Stimulated activated CD8-positive, alpha-beta memory T cell treated with anti-CD3 and anti-CD28 coated beads, Interleukin-7, amount 100 ng/mL, for 4 hours (primary cell): ENCODE results near the gene TMEM74B.
"Not testable (repeated sequence)": the region's sequence is repeated elsewhere in the genome, so short reads cannot be mapped to it uniquely, and the experiment has no call there.

Experiments
- DNase-seq, 2 donors: peaks; one replicate each; pipeline ENCODE4 v3.0.0-alpha.2; 2020; ENCODE audit warnings: low read depth in 2 of 2

The TMEM74B gene

GRCh38 chr20:1184638-1185315, at the start of gene TMEM74B:
Gene TMEM74B (minus strand): TSS chr20:1184981. CDS start chr20:1183801, 1,180 bp downstream.
- DNase-seq: no peak

GRCh38 chr20:1232286-1233111, 47.7 kb upstream of the TMEM74B start:
- no peak for DNase-seq

GRCh38 chr20:1229541-1229940, 44.8 kb upstream of the TMEM74B start:
- DNase-seq: no peak

DNA sequence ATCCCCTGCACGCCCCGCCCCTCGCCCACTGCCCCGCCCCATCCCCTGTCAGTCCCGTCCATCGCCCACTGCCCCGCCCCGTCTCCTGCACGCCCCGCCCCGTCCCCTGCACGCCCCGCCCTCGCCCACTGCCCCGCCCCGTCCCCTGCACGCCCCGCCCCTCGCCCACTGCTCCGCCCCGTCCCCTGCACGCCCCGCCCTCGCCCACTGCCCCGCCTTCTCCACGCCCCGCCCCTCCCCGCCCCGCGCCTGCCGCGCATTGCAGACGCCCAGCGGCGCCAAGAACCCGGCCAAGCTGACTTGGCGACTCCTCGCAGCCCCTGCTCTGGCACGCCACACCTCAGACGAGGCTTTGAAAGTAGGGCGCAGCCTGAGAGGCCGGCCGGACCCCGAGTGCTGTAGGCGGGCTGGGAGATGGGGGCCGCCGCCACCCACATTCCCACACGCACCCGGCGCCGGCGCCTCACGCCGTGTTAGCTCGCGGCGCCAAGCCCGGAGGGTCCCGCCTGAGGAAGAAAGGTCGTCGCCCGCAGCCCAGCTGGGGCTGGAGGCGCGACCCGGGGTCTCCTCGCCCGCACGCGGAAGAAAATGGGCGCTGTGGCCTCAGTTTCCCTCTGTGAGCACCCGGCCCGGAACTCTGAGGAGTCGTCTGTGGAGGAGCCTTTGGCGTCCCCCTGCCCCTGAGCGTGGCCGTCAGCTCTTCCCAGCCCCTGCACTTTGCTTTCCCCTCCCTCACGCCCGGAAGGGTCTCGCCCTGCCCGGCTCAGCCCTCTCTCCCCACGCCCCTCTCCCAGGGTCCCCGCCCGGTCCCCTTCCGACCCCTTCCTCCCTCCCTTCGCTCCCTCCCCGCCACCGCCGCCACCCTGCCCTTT, 41.2 kb upstream of the TMEM74B start, which contains the start of gene RAD21L1:
Gene RAD21L1, plus strand, starts transcription at position 262 of the 872 bp plus-strand sequence. CDS start 2,410 bp downstream, outside the sequence.
- peak; percentile 62 to 69 for DNase-seq

GRCh38 chr20:1225263-1225782, 40.5 kb upstream of the TMEM74B start:
- no peak for DNase-seq

GRCh38 chr20:1224205-1224890, 39.6 kb upstream of the TMEM74B start:
- no peak for DNase-seq

DNA sequence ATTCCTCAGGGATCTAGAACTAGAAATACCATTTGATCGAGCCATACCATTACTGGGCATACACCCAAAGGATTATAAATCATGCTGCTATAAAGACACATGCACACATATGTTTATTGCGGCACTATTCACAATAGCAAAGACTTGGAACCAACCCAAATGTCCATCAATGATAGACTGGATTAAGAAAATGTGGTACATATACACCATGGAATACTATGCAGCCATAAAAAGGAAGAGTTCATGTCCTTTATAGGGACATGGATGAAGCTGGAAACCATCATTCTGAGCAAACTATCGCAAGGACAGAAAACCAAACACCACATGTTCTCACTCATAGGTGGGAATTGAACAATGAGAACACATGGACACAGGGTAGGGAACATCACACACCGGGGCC, 38.0 kb upstream of the TMEM74B start:
- DNase-seq: not testable (repeated sequence)

GRCh38 chr20:1216527-1217427, 32.0 kb upstream of the TMEM74B start:
- DNase-seq: not testable (repeated sequence)

DNA sequence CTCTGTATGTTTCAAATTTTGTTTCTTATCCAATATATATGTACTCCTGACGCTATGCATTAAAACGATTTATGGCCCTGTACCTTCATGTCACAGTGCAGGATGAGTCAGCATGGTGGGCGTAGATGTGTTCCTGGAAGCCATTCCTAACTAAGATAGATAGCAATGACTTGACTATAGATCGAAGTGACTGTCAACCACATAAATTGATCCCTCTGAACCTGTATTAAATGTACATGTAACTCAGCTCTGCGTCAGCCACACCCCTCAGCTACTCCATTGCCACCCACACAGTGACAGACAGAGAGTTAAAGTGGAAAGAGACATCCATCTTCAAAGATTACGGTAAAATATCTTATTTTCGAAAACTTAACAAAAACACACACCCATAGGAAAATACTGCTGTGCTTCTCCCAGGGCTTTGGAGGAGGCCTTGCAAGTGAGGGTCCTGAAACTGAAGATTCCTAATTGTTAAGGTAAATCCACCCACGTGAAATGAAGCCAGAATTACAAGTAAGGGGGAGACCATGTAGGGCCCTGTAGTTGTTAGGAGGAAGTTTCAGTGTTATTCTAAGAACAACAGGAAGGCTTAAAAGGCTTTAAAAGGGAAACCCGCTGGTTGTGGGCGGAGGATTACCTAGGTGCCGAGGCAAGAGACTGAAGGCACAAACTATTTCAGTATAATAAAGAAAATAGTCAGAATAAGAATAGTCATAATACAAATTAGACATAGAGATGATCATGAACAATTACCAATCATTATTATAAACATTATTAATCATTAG, 30.8 kb upstream of the TMEM74B start:
- DNase-seq: peak; percentile 39 to 57

GRCh38 chr20:1214838-1215261, 30.1 kb upstream of the TMEM74B start:
- DNase-seq: no peak

- DNase-seq: peak; percentile 39 to 46
These were observed 28.0 kb upstream of the TMEM74B start for GRCh38 chr20:1212607-1213396.

- no peak for DNase-seq
These were observed 27.2 kb upstream of the TMEM74B start for GRCh38 chr20:1212023-1212422.

GRCh38 chr20:1210501-1210900, 25.7 kb upstream of the TMEM74B start:
- DNase-seq: no peak

DNA sequence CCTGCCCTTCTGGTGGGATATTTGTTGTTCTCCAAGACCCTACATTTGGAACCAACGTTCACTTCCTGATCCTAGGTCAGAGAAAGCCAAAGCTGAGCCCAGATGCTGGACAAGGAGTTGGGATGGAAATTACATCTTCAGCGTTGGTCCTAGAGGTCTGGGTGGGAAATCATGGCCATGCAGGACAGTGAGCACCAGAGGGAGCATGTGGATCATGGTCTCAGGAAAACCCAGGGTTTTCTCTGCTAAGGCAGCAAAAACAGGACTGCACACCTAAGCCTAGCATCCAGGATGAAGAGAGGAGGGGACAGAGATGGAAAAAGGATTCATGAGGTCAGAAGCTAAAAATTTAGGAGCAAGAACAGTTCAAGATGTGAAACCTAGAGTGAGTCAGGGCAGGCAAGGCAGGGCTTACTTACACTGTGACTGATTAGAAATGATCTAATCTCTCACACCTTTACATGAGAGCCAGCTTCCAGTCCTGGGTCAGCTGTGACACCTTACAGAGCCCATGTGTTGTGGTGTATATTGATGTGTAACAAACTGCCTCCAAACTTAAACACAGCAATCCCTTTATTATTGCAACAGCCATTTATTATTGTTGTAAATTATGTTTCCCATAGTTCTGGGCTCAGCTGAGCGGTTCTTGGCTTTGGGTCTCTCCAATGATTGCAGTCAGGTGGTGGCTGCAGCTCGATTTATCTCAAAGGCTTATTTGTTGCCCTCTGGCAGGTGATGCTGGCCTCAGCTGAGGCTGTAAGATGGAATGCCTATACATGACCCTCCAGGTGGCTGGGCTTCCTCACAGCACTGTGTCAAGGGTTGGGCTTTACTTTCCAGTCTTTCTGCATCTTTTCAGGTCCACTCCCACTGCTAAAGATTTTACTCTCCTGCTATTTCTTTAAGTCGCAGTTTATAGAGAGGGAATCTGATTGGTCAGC, 24.9 kb upstream of the TMEM74B start:
- no peak for DNase-seq

- DNase-seq: no peak
These were observed 22.6 kb upstream of the TMEM74B start for GRCh38 chr20:1207293-1207878.

GRCh38 chr20:1206366-1207148, 21.8 kb upstream of the TMEM74B start:
- DNase-seq: no peak
